Stimulated activated CD4-positive, alpha-beta T cell treated with anti-CD3 and anti-CD28 coated beads, Interleukin-12 subunit alpha, Interleukin-12 subunit beta, amount 100 ng/mL, for 24 hours (primary cell): Measurements from ENCODE around the gene NRCAM.
"Not testable (repeated sequence)": the region's sequence is repeated elsewhere in the genome, so short reads cannot be mapped to it uniquely, and the experiment has no call there.

Source experiments
- DNase-seq, 2 experiments: peaks; one replicate each; pipeline ENCODE4 v3.0.0-alpha.2; 2020; ENCODE audit warnings: low read depth in 2 of 2

NRCAM gene

GRCh38 chr7:108340856-108341411, 115.3 kb downstream of the NRCAM start:
- no peak for DNase-seq

GRCh38 chr7:108340406-108340805, 115.8 kb downstream of the NRCAM start:
- not testable (repeated sequence) for DNase-seq

- no peak for DNase-seq
Measured at GRCh38 chr7:108335269-108335918, 120.8 kb downstream of the NRCAM start.

GRCh38 chr7:108332937-108333336, 123.3 kb downstream of the NRCAM start:
- DNase-seq, result no peak

- no peak for DNase-seq
Measured at GRCh38 chr7:108331971-108332370, 124.3 kb downstream of the NRCAM start.

- no peak for DNase-seq
Measured at GRCh38 chr7:108330227-108330626, 126.0 kb downstream of the NRCAM start.

GRCh38 chr7:108329514-108329913, 126.7 kb downstream of the NRCAM start:
- no peak for DNase-seq

- DNase-seq, result no peak
Measured at GRCh38 chr7:108328174-108328651, 128.0 kb downstream of the NRCAM start.

GRCh38 chr7:108327353-108327752, 128.9 kb downstream of the NRCAM start:
- DNase-seq, result no peak

GRCh38 chr7:108326938-108327337, 129.3 kb downstream of the NRCAM start:
- DNase-seq, result no peak

GRCh38 chr7:108324053-108325038, 131.9 kb downstream of the NRCAM start:
- no peak for DNase-seq

GRCh38 chr7:108322925-108323832, 133.1 kb downstream of the NRCAM start:
- no peak for DNase-seq

- no peak for DNase-seq
Measured at GRCh38 chr7:108322046-108322445, 134.2 kb downstream of the NRCAM start.

- no peak for DNase-seq
Measured at GRCh38 chr7:108321359-108321758, 134.9 kb downstream of the NRCAM start.

GRCh38 chr7:108316708-108317107, 139.5 kb downstream of the NRCAM start:
- DNase-seq, result no peak

GRCh38 chr7:108314551-108314950, 141.7 kb downstream of the NRCAM start:
- DNase-seq, result no peak

- DNase-seq, result no peak
Measured at GRCh38 chr7:108314049-108314448, 142.2 kb downstream of the NRCAM start.

GRCh38 chr7:108313086-108313485, 143.2 kb downstream of the NRCAM start:
- no peak for DNase-seq

- DNase-seq, result no peak
Measured at GRCh38 chr7:108311446-108312168, 144.6 kb downstream of the NRCAM start.

- DNase-seq, result no peak
Measured at GRCh38 chr7:108310351-108310750, 145.9 kb downstream of the NRCAM start.

- DNase-seq, result no peak
Measured at GRCh38 chr7:108308903-108309302, 147.3 kb downstream of the NRCAM start.
